ENCODE results near the gene KRTAP12-2. TPM values are rescaled to one million over a fixed set of nuclear protein-coding genes. Genes with fewer than 3 reads are reported as not detected.
"Not testable (repeated sequence)": the region's sequence is repeated elsewhere in the genome, so short reads cannot be mapped to it uniquely, and the experiment has no call there.

KRTAP12-2 gene
- total RNA-seq, 1 experiment from 2014 or later = not detected

- DNase-seq (ENCODE audit: low read depth) = no peak
Observed at GRCh38 chr21:44702973-44703730, 36.4 kb upstream of the KRTAP12-2 start.

GRCh38 chr21:44702111-44702972 is 35.6 kb upstream of the KRTAP12-2 start:
- no peak for DNase-seq (ENCODE audit: low read depth)

- DNase-seq (ENCODE audit: low read depth) = no peak
Observed at GRCh38 chr21:44701541-44701940, 34.8 kb upstream of the KRTAP12-2 start.

GRCh38 chr21:44701023-44701400 is 34.3 kb upstream of the KRTAP12-2 start:
- no peak for DNase-seq (ENCODE audit: low read depth)

- no peak for DNase-seq (ENCODE audit: low read depth)
Observed at GRCh38 chr21:44700101-44701022, 33.6 kb upstream of the KRTAP12-2 start.

GRCh38 chr21:44699502-44700001 is 32.8 kb upstream of the KRTAP12-2 start:
- no peak for DNase-seq (ENCODE audit: low read depth)

GRCh38 chr21:44697811-44698734 is 31.3 kb upstream of the KRTAP12-2 start:
- DNase-seq (ENCODE audit: low read depth) = no peak

- DNase-seq (ENCODE audit: low read depth) = not testable (repeated sequence)
Observed at GRCh38 chr21:44697172-44697810, 30.6 kb upstream of the KRTAP12-2 start, which contains the start of gene KRTAP10-12. KRTAP10-12 (plus strand) TSS chr21:44697172; CDS start chr21:44697202, 30 bp downstream.

- no peak for DNase-seq (ENCODE audit: low read depth)
Observed at GRCh38 chr21:44696572-44696971, 29.8 kb upstream of the KRTAP12-2 start.

GRCh38 chr21:44695641-44696040 is 28.9 kb upstream of the KRTAP12-2 start:
- no peak for DNase-seq (ENCODE audit: low read depth)

GRCh38 chr21:44695184-44695583 is 28.5 kb upstream of the KRTAP12-2 start:
- no peak for DNase-seq (ENCODE audit: low read depth)

- DNase-seq (ENCODE audit: low read depth) = no peak
Observed at GRCh38 chr21:44694776-44695175, 28.0 kb upstream of the KRTAP12-2 start.

- no peak for DNase-seq (ENCODE audit: low read depth)
Observed at GRCh38 chr21:44692798-44693512, 26.2 kb upstream of the KRTAP12-2 start.

- DNase-seq (ENCODE audit: low read depth) = no peak
Observed at GRCh38 chr21:44691686-44692085, 25.0 kb upstream of the KRTAP12-2 start.

- DNase-seq (ENCODE audit: low read depth) = not testable (repeated sequence)
Observed at GRCh38 chr21:44689740-44690139, 23.0 kb upstream of the KRTAP12-2 start.

GRCh38 chr21:44687671-44688070 is 20.9 kb upstream of the KRTAP12-2 start:
- DNase-seq (ENCODE audit: low read depth) = no peak

- no peak for DNase-seq (ENCODE audit: low read depth)
Observed at GRCh38 chr21:44686843-44687561, 20.3 kb upstream of the KRTAP12-2 start.
